CD1c-positive myeloid dendritic cell (primary cell): ENCODE measurements around the gene NSRP1.
A peak's percentile ranks its signal among the peaks of the same experiment; 100 is the strongest.
"Not testable (repeated sequence)": the region's sequence is repeated elsewhere in the genome, so short reads cannot be mapped to it uniquely, and the experiment has no call there.

Source experiments
- DNase-seq: peaks from one replicate; pipeline ENCODE4 v3.0.0-alpha.2; 2016; ENCODE audit errors: extremely low spot score

The NSRP1 gene, protein sequence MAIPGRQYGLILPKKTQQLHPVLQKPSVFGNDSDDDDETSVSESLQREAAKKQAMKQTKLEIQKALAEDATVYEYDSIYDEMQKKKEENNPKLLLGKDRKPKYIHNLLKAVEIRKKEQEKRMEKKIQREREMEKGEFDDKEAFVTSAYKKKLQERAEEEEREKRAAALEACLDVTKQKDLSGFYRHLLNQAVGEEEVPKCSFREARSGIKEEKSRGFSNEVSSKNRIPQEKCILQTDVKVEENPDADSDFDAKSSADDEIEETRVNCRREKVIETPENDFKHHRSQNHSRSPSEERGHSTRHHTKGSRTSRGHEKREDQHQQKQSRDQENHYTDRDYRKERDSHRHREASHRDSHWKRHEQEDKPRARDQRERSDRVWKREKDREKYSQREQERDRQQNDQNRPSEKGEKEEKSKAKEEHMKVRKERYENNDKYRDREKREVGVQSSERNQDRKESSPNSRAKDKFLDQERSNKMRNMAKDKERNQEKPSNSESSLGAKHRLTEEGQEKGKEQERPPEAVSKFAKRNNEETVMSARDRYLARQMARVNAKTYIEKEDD

DNA sequence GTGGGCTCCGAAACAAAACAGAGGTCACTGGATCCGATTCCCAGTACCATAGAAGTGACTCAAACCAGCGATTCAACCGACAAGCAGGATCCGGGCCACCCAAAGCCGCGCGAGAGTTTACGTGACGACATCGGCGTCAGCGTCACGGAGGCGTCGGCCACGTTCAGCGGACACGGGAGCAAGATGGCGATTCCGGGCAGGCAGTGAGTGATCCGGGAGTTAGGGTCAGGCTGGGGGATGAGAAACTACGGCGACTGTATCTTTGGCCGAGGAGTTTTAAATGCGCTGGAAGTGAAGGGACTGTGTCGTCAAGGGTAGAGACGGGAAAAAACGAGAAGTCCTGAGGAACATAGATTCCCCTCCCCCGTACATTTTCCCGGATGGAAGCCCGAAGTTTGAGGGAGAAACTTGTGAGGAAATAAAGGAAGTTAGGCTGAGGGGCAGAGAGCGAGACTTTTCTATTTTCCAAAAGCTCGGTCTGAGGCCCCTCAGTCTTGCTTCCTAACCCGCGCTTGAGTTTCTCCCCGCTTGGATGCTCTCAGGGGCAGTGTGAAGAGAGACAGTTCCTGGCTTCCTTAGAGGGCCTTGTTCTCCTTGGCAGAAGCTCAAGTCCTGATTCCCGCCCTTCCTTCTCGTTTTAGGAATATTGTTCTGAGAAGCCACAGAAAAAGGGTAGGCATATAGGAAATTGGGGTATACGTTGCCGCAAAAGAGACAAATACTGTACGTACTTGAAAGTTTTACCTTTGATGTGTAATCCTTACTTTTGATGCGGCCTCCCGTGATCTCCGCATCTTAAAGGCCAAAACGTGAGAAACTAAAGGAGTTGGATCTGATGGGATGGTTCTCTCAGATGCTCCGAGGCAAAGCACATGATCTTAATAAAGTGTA, at the start of gene NSRP1:
NSRP1 (plus strand) TSS at position 156 of the 891 bp plus-strand sequence; CDS start at position 184, 28 bp downstream.
- DNase-seq = peak; percentile 98

DNA sequence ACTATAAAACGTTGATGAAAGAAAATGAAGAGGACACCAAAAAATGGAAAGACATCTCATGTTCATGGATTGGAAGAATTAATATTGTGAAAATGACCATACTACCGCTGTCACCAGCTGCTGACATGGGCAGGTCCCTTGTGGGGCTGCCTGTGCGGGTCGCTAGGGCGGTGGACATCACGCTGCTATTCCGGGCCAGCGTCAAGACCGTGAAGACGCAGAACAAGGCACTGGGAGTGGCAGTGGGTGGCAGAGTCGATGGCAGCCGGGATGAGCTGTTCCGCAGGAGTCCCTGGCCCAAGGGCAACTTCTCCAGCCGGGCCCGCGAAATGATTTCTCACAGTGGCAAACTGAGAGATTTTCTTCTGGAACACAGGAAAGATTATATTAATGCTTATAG, 48.2 kb upstream of the NSRP1 start:
- no peak for DNase-seq

DNA sequence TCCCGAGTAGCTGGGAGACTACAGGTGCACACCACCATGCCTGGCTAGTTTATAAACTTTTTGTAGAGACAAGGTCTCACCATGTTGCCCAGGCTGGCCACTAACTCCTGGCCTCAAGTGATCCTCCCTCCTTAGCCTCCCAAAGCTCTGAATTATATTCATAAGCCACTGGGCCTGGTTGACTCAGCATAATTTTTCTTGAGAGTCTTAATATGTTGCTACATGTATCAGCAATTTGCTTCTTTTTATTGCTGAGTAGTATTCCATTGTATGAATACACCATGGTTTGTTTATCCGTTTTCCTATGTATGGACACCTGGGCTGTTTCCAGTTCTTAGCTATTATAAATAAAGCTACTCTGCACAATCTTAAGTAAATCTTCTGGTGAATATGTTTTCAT, 42.4 kb upstream of the NSRP1 start:
- DNase-seq = no peak

DNA sequence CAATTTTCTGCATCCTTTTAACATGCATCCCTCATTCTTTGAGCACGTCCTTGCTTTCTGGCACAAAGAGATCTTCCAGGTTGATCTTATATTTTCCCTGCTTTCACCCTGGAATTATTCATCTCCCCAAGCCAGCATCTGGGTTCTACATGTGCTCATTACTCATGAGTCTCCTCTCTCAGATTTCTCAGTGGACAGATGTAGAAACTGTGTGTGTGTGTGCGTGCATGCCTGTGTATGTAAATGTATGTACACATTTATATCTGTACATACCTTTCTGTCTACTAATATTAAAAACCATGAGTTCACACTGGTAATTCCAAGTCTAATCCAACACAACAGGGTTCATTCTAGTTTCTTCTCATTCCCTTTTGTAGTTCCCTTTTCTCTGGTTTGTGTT, 41.9 kb upstream of the NSRP1 start:
- DNase-seq = no peak

DNA sequence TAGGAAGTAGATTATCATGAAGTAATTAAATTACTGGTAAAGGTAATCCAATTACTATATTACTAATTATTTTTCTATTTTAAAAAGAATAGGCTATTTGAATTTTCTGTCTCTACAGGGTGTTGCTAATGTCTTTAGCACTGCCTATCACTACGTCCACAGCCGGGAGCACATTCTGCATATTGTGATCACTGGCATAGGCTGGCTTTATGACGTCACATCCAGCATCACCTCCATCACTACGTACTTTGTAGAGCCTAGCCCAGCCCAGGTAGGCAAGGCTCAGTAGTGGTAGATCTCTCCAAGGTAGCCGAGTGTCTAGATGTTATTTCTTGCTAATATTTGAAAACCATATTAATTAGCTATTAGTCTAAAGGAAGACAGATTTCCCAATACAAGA, 33.8 kb upstream of the NSRP1 start:
- no peak for DNase-seq

DNA sequence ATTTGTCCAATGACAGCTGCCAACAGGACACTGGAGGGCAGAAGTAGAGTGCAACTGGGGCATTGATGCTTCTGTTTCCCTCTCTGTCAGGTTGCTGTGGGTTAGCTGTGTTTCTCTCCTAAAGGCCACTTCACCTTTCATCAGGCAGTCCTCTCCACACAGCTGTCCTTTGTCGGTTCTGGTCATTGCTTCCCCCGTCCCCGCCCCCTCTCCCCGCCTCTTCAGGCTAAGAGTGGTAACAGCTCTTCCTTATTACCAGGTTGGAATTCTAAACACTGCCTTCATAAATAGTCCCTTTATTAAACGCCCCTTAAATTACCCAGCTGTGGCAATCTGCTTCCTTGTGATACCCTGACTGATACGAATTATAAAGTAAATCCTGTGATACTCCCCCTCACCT, 31.8 kb upstream of the NSRP1 start:
- no peak for DNase-seq

DNA sequence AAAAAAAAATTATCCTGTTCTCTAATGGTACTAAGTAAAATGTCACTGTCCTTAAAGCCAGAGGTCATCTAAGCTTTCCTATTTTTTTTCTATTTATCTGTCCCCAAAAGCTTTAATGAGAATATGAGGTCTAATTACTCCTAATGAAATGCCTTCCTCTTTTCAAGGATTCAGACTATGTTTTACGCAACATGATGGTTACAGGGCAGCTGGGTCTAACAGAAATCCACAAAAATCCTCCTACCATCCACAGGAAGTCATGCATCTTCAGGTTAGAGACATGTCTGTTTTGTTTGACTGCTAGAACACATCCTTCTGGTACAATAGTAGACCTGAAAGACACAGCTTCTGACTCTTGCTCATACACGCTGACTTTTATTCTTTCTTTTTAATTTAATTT, 29.7 kb upstream of the NSRP1 start:
- no peak for DNase-seq

DNA sequence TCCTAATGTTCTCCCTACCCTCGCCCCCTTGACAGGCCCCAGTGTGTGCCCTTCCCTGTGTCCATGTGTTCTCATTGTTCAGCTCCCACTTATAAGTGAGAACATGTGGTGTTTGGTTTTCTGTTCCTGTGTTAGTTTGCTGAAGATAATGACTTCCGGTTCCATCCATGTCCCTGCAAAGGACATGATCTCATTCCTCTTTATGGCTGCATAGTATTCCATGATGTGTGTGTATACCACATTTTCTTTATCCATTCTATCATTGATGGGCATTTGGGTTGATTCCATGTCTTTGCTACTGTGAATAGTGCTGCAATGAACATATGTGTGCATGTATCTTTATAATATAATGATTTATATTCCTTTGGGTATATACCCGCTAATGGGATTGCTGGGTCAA, 29.2 kb upstream of the NSRP1 start:
- DNase-seq = not testable (repeated sequence)

DNA sequence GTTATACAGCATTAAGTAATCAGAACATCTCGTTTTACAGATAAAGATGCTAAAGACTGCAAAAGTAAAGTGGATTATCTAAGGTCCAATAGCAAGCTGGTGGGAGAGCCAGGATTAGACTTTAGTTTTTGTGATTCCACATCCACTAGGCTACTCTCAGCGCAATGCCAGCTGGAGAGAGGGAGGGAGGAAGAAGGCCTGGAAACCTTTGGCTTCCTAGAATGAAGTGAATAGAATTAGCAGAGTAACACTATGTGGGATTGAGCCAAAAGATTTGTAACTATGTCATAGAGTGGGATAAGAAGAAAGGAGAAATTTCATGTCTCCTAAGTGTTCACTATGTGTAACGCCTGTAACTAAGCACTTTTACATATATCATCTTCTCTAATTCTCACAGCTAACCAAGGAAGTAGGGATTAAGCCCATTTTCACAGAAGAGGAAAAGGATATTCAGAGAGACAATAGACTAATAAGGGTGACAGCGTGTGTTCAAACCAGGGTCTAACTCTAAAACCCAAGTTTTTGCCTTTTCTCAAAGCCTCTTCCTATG, 25.4 kb upstream of the NSRP1 start:
- DNase-seq = no peak

DNA sequence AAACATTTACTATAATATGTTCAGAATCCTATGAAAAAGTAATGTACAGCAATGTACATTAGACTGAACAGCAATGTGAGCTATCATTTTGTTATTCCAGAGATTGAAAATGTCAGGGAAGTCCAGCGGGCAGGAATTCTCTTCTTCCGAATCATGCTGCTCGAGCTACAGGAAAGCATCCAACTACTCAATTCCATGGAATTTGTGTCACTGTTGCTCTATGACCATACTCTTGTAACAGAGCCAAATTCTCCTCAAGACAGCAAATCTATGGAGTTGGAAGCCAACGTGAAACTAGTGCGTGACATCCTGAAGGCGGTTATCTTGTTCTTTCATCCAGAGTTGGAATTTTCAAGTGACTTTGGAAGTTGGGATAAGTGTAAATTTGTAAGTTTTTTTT, 24.8 kb upstream of the NSRP1 start:
- DNase-seq = no peak

DNA sequence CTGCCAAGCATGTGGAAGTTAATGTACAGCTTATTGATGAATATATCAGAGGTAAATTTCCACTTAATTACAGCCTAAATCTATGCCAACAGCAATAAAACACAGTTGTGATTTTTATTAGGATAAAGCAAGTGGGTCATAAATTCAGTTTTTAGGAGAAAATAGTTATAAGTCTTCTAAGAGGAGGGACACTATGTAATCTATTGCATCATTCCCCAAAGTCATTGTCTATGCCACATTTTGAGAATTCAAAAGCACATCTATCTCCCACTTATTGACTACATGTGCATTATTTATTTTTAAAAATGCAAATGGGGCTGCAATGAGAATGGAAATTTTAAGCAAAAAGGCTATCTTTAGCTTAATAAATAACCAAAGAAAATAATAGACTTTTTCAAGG, 23.7 kb upstream of the NSRP1 start:
- DNase-seq = no peak

DNA sequence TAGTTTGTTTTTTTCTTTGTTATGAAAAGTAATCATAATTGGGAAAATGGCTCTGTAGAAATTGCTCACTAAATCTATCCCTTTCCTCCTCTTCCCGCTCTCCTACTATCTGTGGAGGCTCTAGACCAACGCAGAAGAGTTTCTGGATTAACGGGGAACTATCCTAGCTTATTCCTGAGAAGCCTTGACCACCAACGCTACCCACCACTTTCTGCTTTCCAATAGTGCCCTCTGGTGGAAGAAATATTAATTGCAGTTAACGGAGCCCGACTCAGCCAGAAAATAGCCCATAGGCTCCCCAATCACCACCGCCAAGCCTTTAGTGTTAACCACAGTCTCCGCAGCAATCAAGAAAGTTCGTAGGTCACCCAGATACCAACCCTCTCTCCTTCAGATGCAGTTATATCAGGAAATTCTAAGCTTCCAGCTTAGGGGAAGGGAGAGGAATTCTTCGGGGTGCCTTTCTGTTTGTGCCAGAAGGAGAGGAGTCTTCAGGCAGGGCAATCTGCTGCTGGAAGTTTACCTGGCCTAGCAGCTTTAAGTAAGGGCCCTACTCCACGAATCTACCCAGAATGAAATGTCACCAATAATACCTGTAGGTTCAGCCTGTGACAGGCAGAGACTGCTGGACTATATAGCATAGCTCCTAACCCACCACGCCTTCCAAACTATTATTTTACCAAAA, 23.0 kb upstream of the NSRP1 start:
- peak; percentile 81 for DNase-seq

DNA sequence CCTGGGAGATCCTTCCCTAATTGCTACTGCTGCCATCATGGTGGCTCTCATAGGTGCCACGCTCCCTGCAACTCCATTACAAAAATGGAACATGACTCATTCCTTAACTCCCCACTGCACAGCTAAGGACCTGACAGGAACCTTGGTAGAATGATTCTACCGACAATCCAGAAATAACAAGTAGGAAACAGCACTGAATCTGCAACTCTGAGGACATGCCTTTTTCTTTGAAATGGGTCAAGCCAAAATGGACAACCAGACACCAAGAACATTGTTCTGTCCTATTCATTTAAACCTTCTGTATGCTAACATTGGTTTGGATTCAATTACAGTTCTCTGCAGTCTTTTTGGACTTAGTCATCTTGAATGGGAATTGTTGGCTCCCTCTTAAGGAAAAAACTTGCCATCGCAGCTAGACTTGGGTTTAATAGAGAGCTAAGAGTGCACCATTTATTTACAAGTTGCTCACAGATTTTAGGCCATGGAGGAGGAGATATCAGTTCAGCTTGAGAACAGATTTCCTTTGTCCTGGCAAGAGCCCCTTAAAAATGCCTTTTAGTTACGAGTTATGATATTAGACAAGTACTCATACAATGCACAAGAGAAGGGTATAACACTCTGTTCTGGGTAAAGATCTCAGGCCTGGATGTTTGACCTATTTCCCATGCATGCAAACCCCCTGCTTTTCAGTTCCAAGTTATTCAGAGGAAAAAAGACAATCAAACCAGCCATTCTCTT, 20.9 kb upstream of the NSRP1 start:
- peak; percentile 39 for DNase-seq

DNA sequence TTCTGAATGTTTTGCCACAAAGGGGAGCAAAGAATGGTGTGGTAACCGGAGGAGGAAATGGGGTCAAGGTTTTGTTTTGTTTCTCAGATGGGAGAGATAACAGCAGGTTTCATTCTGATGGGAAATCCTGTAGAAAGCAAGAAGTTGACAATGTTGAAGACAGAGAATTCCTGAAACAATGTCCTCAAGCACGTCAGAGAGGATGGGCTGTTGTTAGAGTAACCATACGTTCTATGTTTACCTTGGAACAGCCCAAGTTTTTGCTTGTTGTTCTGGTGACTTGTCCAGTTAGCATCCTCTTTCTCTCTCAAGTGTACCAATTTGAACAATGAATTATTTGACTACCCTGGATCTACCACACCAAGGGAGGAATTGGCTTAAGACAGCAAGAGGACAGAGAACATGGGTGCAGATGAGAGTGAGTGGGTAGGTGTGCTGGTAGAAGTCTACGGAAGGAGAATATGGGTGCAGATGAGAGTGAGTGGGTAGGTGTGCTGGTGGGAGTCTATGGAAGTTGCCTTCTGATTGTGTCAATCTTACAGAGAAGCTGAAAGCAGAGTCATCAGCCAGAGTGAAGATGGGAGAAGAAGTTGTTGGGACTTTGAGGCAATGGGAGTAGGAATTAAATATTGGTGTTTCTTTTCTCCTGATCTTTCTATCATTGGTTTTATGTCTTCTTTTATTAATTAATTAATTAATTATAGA, 14.8 kb upstream of the NSRP1 start:
- no peak for DNase-seq

DNA sequence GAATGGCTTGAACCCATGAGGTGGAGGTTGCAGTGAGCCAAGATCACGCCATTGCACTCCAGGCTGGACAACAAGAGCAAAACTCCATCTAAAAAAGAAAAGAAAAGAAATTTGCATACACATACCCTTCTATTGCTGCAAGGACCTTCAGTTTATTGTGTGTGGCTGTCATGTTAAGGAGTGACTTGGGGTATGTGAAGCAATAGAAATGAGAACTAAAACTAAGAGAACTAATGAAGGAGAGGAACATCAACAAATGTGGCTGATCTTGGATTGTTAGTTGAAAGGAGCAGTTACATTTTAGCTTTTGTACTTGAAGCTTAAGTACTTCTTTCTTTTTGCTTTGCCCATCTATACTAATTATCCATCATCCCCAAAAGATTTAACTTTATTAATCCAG, 12.7 kb upstream of the NSRP1 start:
- DNase-seq = peak; percentile 42

DNA sequence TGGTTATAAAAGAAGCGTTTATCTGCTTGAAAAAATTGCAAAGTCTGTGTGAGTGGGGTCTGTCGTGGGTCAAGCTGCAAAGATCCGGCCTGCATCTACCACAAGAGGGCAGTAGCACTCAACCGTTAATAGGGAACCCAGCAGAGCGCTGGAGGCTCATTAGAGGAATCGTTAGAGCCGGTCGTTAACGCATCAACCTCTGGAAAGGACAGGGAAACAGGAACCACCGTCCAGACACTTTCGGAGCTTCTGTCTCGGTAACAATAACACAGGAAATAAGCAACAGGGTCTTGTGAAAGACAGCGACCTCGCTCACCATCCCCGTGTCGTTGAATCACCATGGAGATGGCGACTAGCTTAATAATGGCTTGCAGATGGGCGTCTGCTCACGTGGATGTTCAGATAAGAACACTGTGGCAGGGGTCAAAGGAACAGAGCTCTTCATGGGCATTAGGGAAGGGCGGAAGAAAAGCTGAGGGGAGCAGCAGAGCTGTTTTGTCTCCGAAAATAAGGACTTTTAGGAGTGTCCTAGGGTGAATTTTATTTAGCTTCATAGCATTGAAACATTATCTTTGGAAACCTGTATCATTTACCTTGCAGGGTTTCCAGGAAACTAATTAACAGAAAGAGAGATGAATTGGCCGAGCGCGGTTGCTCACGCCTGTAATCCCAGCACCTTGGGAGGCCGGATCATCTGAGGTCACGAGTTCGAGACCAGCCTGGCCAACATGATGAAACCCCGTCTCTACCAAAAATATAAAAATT, 11.9 kb upstream of the NSRP1 start:
- DNase-seq = peak; percentile 97

DNA sequence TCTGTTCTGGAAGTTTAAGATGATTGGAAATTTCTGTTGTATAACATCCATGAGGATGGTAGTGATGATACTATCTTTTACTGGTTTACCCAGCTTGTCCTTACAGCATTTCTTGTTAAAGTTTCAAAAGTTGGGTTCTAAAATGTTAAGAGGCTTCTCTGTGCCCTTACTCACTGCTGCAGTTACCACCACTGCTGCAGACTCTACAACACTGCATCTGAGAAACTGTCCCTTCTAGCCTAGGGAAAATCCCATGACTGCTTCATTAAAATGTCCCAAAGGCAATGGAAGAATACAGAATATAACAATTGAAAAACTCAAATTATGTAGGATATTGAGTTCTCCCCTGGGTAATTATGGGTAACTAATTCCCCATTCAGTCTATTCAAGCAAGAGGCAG, 3.8 kb upstream of the NSRP1 start:
- no peak for DNase-seq

DNA sequence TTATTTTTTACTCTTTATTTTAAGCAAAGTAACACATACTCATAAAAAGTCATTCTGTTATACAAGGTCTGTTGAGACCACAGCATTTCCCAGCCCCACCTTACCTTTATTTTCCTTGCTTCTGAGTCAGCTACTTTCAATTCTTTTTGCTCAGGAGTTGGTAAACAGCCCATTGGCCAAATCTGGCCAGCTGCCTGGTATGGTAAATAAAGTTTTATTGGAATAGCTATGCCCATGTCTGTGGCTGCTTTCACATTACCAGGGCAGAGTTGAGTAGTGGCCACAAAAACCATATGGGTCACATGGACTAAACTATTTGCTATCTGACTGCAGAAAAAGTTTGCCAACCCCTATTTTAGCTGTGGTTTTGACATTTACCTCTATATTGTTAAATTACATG, 3.4 kb upstream of the NSRP1 start:
- no peak for DNase-seq

DNA sequence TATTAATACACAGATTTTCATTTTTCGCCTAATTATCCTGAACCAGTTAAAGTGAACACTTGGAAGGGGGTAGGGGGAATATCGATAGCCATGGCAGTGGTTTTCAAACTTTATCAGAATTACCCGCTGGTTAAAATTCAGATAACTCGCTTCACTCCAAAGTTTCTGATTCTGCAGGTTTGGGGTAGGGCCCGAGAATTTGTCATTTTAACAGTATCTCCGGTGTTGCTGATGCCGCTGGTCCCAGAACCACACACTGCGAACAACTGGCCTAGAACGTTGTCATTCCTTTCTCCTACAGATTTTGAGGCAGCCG, 313 bp upstream of the NSRP1 start:
- no peak for DNase-seq

DNA sequence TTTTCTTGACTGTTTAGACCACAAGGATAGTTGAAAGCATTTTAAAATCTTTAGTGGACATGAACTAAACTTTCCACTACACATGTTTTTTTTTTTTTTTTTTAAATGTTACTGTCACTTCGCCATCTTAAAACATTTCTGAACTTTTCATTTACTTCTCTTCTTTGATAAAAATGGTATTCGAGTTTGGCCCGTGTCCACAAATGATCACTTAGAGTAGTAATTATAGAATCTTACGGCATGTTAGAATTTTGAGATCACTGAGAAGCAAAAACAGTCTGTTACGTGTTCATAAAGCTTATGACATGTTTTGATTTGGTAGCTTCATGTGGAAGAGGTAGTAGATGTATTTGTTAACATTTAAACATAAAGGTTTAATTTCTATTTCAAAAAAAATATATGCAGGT, 1.1 kb downstream of the NSRP1 start:
- no peak for DNase-seq
